Lower lobe of right lung (tissue), 2 donors: ENCODE results near the gene FOXD4L1. TPM values are rescaled to one million over a fixed set of nuclear protein-coding genes. Genes with fewer than 3 reads are reported as not detected.
"Not testable (repeated sequence)": the region's sequence is repeated elsewhere in the genome, so short reads cannot be mapped to it uniquely, and the experiment has no call there.

Experiments used
- ATAC-seq, 2 donors: fragments of 200-7000 bp; cut with Tn5 transposase; one replicate each; pipeline ENCODE4 v1.9.1; 2020 to 2022; ENCODE audit warnings: mild to moderate bottlenecking in 2 of 2, moderate library complexity in 2 of 2
- DNase-seq: peaks from one replicate; pipeline ENCODE4 v3.0.0-alpha.2; 2020
- H3K27ac ChIP-seq: fragments of 200-600 bp; one replicate; pipeline ENCODE4 v1.8.0; 2022
- H3K27me3 ChIP-seq: fragments of 200-600 bp; one replicate; pipeline ENCODE4 v1.8.0; 2022; ENCODE audit warnings: low read depth
- H3K36me3 ChIP-seq: fragments of 200-600 bp; one replicate; pipeline ENCODE4 v1.8.0; 2022; ENCODE audit warnings: mild to moderate bottlenecking
- H3K4me1 ChIP-seq: fragments of 200-600 bp; one replicate; pipeline ENCODE4 v1.8.0; 2022
- H3K4me3 ChIP-seq: fragments of 200-600 bp; one replicate; pipeline ENCODE4 v1.8.0; 2022; ENCODE audit warnings: mild to moderate bottlenecking
- H3K9me3 ChIP-seq: fragments of 200-600 bp; one replicate; pipeline ENCODE4 v1.8.0; 2022
- intact Hi-C: fragments of 100-400 bp; cut with DNase I; formaldehyde crosslinking; loops from one replicate; pipeline ENCODE4 v1.11.0; 2022
- long read RNA-seq: library from polyadenylated mRNA; unstranded; transcript quantifications from one replicate; pipeline ENCODE4 v2.0.0, GENCODE V29; 2021
- total RNA-seq: library from RNA; stranded (reverse); fragmentation: NEBNext Ultra II Directional; extraction: Animal tissue kit (Norgen Biotek cat#: 25700); gene quantifications from one replicate; pipeline ENCODE4 v1.2.1, GENCODE V29; 2021
- donor health status: DM: no; HTN: yes; CAD: no; lungs with severe emphysema.

The FOXD4L1 gene
- total RNA-seq, result 0.62 TPM
- long read RNA-seq, partial matches to known transcripts, result 0 of 1 reads
- long read RNA-seq, other reads (novel, unspliced or antisense), result 0 of 1 reads

GRCh38 chr2:113498365-113498764, at the start of gene FOXD4L1:
Gene FOXD4L1, plus strand, starts transcription at chr2:113498665. Its CDS starts 592 bp downstream, at chr2:113499257.
- H3K36me3 ChIP-seq, H3K9me3 ChIP-seq, ATAC-seq, intact Hi-C loops, DNase-seq, H3K27ac ChIP-seq, H3K4me3 ChIP-seq: not testable (repeated sequence)
- H3K4me1 ChIP-seq, result peaks cover 12% of the 10 kb centered on the region
- H3K27me3 ChIP-seq, result peaks cover 36% of the 10 kb centered on the region

DNA sequence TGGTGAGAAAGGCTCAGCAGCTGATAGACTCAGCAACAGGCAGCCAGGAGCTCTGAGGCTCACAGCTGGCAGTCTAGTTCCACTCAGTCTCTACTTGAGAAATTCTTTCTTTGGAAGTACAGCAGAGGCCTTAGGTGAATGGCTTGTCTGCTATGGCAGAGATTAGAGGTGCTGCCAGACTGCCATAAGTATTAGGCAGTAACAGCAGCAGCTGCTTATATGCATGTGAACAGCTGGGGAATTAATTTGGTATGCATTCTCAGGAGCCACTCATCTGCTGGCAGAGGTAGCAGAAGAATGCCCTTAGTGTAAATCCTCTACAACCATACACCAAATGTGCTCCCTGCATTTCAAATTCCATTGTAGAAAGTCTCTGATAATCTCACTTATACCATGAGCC, 32.7 kb upstream of the FOXD4L1 start:
- ATAC-seq, DNase-seq, H3K27me3 ChIP-seq, H3K4me1 ChIP-seq, H3K36me3 ChIP-seq, H3K4me3 ChIP-seq, intact Hi-C loops, H3K9me3 ChIP-seq, H3K27ac ChIP-seq: not testable (repeated sequence)

DNA sequence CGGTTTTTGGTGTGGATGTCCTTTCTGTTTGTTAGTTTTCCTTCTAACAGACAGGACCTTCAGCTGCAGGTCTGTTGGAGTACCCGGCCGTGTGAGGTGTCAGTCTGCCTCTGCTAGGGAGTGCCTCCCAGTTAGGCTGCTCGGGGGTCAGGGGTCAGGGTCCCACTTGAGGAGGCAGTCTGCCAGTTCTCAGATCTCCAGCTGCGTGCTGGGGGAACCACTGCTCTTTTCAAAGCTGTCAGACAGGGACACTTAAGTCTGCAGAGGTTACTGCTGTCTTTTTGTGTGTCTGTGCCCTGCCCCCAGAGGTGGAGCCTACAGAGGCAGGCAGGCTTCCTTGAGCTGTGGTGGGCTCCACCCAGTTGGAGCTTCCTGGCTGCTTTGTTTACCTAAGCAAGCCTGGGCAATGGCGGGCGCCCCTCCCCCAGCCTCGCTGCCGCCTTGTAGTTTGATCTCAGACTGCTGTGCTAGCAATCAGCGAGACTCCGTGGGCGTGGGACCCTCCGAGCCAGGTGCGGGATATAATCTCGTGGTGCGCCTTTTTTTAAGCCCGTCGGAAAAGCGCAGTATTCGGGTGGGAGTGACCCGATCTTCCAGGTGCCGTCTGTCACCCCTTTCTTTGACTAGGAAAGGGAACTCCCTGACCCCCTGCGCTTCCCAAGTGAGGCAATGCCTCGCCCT, 21.6 kb upstream of the FOXD4L1 start:
- DNase-seq, H3K27me3 ChIP-seq, H3K4me3 ChIP-seq, H3K4me1 ChIP-seq, ATAC-seq, H3K27ac ChIP-seq, H3K36me3 ChIP-seq, H3K9me3 ChIP-seq, intact Hi-C loops: not testable (repeated sequence)

- intact Hi-C loops, ATAC-seq, H3K9me3 ChIP-seq, H3K4me3 ChIP-seq, H3K27ac ChIP-seq, H3K4me1 ChIP-seq, H3K36me3 ChIP-seq, DNase-seq: not testable (repeated sequence)
- H3K27me3 ChIP-seq, result peaks cover 21% of the 10 kb centered on the region
These were observed 1.9 kb upstream of the FOXD4L1 start for GRCh38 chr2:113496527-113496926.

DNA sequence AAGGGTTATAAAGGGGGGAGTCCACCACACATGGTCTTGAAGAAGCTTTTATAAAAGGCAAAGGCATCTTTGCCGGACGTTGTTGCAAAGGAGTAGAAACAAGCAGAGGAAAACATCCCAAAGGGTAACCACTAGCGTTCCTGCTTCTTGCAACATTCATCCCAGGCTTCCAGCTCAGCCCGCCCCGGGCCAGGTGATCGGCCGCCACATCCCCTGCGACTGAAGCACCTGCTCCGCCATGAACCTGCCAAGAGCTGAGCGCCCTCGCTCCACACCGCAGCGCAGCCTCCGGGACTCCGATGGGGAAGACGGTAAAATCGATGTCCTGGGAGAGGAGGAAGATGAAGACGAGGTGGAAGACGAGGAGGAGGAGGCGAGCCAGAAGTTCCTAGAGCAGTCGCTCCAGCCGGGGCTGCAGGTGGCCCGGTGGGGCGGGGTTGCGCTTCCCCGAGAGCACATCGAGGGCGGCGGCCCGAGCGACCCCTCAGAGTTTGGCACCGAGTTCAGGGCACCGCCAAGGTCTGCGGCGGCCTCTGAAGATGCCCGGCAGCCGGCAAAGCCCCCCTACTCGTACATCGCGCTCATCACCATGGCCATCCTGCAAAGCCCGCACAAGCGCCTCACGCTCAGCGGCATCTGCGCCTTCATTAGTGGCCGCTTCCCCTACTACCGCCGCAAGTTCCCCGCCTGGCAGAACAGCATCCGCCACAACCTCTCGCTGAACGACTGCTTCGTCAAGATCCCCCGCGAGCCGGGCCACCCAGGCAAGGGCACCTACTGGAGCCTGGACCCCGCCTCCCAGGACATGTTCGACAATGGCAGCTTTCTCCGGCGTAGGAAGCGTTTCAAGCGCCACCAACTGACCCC, 787 bp downstream of the FOXD4L1 start:
- peaks cover 45% of the 10 kb centered on the region for H3K27me3 ChIP-seq
- DNase-seq, H3K36me3 ChIP-seq, H3K27ac ChIP-seq, intact Hi-C loops, ATAC-seq, H3K9me3 ChIP-seq, H3K4me3 ChIP-seq: not testable (repeated sequence)
- H3K4me1 ChIP-seq, result peaks cover 16% of the 10 kb centered on the region

DNA sequence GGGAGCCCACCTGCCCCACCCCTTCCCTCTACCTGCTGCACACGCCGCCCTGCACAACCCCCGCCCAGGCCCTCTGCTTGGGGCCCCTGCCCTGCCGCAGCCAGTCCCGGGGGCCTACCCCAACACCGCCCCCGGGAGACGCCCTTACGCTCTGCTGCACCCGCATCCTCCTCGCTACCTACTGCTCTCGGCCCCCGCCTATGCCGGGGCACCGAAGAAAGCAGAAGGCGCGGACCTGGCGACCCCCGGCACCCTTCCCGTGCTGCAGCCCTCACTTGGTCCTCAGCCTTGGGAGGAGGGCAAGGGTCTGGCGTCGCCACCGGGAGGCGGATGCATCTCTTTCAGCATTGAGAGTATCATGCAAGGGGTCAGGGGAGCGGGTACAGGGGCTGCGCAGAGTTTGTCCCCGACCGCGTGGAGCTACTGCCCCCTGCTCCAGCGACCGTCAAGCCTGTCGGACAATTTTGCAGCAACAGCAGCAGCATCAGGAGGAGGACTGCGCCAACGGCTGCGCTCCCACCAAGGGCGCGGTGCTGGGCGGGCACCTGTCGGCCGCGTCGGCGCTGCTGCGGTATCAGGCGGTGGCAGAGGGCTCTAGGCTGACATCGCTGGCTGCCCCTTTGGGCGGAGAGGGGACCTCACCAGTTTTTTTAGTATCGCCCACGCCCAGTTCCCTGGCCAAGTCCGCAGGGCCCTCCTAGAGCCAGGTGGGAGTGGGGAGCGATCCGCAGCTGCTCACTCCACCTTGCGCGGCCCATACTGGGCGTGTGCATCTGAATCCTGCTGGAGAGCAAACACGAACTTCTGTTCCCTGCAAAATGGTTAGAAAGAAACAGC, 1.6 kb downstream of the FOXD4L1 start:
- not testable (repeated sequence) for DNase-seq

GRCh38 chr2:113500723-113501038, 2.2 kb downstream of the FOXD4L1 start:
- H3K4me3 ChIP-seq, ATAC-seq, H3K9me3 ChIP-seq, DNase-seq, H3K36me3 ChIP-seq, intact Hi-C loops, H3K27ac ChIP-seq: not testable (repeated sequence)
- Histone ChIP-seq H3K4me1 (peaks cover 16% of the 10 kb centered on the region), H3K27me3 (peaks cover 54% of the 10 kb centered on the region)

More for the DNA sequence above, 1.6 kb downstream of the FOXD4L1 start:
- ATAC-seq, H3K9me3 ChIP-seq, intact Hi-C loops, H3K36me3 ChIP-seq, H3K4me3 ChIP-seq, H3K27ac ChIP-seq: not testable (repeated sequence)
- Histone ChIP-seq H3K27me3 (peaks cover 48% of the 10 kb centered on the region), H3K4me1 (peaks cover 16% of the 10 kb centered on the region)

DNA sequence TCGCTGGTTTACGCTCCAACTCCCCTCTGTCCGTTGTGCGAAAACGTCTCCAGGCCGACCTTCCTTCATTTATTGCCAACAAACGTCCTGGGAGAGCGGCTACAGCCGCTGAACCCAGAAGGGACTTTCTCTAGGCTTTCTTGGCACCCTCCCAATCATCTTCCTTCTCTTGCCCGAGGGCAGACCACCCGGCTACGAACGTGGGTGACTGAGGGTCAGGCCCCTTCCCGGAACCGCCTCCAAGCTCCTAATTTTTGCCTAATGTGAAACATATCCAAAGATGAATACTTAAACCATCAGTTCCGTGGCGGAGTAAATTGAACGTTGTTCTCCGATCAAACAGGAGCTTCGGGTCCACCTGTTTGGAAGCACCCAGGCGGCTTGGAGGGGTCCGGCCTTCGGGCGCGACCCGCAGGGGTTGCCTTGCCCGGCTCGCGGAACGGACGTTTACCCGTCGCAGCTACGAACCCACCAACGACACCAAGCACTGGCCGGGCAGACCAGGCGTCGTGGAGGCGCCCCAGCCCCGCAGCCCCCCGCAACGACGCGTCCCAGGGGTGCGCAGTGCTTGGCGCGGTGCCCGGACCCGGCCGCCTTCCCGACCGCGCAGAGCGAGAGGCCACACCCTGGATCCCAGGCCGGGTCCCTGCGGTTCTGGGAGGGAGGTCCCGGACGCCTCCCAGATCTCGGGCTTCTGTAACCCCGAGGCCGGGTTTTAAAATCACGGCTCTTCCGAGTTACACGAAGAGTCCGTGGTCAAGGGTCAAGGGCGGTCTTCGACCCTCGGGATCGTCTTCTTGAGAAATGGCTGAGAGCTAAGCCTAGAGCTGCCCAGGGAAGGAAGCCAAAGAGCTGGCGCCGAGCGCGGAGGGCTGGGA, 4.0 kb downstream of the FOXD4L1 start:
- H3K27ac ChIP-seq, H3K36me3 ChIP-seq, DNase-seq, intact Hi-C loops, H3K9me3 ChIP-seq: not testable (repeated sequence)
- H3K27me3 ChIP-seq, result peaks cover 60% of the 10 kb centered on the region
- peak; percentile 57 to 70 for ATAC-seq
- peaks cover 16% of the 10 kb centered on the region for H3K4me1 ChIP-seq
- H3K4me3 ChIP-seq, result peak overlapping the region; percentile 46

DNA sequence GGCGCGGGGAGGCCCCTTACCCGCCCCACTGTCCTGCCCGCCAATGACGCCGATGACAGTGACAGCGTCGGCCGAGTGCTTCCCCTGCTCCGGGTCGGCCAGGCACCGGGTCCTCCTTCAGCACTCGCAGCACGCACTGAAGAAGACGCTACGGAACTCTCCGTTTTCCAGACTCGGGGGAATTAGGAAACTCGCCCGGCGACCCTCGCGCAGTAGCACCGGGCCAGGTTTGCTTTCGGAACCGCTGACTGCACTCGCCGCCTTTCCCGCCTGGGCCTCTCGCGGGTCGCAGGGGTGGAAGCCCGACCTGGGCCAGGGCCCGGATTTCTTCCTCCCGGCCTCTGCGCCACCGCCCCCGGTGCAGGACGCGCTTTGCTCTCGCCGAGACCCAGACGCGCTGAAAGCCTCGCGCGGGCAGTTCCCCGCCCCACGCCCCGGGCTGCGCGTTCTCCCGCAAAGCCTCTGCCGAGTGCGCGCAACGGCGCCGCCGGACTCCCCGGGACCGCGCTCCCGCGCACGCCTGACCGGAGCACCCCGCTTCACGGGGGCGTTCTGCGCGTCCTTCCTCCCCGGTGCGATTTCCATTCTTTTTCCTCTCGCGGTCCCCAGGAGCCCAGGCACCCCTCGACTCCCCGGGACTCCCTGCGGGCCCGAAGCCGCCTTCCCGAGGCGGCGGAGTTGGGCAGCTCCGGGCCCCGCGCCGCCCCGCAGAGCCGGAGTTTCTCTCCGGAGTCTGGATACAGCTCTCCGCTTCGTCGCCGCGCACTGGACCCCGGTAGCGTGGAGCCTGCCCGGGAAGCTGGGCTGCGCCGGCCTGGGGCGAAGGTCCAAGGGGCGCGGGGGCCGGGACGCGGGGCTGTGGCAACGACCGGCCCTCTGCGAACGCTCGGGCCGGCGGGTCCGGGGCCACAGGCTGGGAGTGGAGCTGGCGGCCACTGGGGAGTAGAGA, 4.9 kb downstream of the FOXD4L1 start:
- DNase-seq (peak; percentile 60), ATAC-seq (peak; percentile 72 to 81)
- H3K27ac ChIP-seq, H3K9me3 ChIP-seq, intact Hi-C loops, H3K36me3 ChIP-seq: not testable (repeated sequence)
- peak overlapping the region; percentile 46 for H3K4me3 ChIP-seq
- peaks cover 16% of the 10 kb centered on the region for H3K4me1 ChIP-seq
- peaks cover 68% of the 10 kb centered on the region for H3K27me3 ChIP-seq

- H3K9me3 ChIP-seq, H3K4me3 ChIP-seq, H3K27ac ChIP-seq, DNase-seq, intact Hi-C loops, H3K36me3 ChIP-seq, ATAC-seq: not testable (repeated sequence)
- peaks cover 16% of the 10 kb centered on the region for H3K4me1 ChIP-seq
- H3K27me3 ChIP-seq, result peaks cover 69% of the 10 kb centered on the region
These were observed 5.6 kb downstream of the FOXD4L1 start for GRCh38 chr2:113504081-113504480.

DNA sequence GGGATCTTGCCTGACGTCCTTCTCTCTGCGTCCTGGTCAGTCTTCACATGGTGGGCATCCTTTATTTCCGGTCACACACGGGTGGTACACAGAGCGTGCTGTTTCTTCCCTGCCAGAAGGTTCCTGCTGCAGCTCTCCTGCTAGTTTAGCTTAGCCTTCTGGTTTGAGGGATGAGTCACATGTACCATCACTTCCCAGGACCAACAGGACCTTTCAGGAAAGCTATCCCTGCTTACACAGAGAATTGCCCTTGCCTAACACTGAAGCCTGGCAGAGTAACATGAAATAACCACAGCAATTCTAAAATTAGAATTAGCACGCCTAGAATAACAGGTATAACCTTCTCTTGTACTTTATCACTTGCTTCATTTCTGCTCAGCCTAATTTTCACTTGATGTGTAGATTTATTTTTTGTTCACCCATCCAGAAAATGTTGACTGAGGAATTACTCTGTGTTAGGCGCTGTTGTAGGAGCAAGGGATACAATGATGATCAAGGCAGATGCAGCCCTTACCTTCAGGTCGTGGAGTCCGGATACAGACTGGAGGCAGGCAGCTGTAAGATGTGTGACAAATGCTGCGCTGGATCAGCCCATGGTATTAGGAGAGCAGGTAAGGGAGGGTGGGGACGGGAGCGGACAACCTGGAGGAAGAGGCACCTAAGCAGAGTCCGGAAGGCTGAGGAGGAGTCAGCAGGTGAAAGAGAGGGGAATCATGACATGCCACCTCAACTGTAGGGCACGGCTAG, 9.1 kb downstream of the FOXD4L1 start:
- H3K27ac ChIP-seq, H3K36me3 ChIP-seq, ATAC-seq, DNase-seq, intact Hi-C loops, H3K4me3 ChIP-seq, H3K9me3 ChIP-seq: not testable (repeated sequence)
- Histone ChIP-seq H3K4me1 (peaks cover 10% of the 10 kb centered on the region), H3K27me3 (peaks cover 48% of the 10 kb centered on the region)
